Brain microvascular endothelial cell (primary cell): Measurements from ENCODE around the gene KCNQ2.

Experiments
- DNase-seq: peaks from one replicate; pipeline ENCODE4 v3.0.0-alpha.2; 2020
- H3K27ac ChIP-seq: fragments of 250-450 bp; sonication (Bioruptor Pico); 2 replicates; pipeline ENCODE4 v1.5.1; 2020; ENCODE audit warnings: mild to moderate bottlenecking, moderate library complexity
- H3K27me3 ChIP-seq: fragments of 250-450 bp; sonication (Bioruptor Pico); replicated peaks from 2 replicates; pipeline ENCODE4 v1.5.1; 2020; ENCODE audit warnings: mild to moderate bottlenecking
- H3K36me3 ChIP-seq: fragments of 250-450 bp; sonication (Bioruptor Pico); replicated peaks from 2 replicates; pipeline ENCODE4 v1.5.1; 2020; ENCODE audit warnings: mild to moderate bottlenecking
- H3K4me3 ChIP-seq: 2 replicates; pipeline ENCODE4 v1.5.1; 2011; ENCODE audit warnings: low read depth, mild to moderate bottlenecking, control low read depth, low read length, moderate library complexity
- CTCF ChIP-seq: IDR thresholded peaks from 2 replicates; pipeline ENCODE4 v1.5.1; 2011; ENCODE audit warnings: low read depth, mild to moderate bottlenecking, moderate library complexity, low read length, control low read depth, inconsistent platforms; ENCODE audit errors: missing control alignments
- in situ Hi-C: cut with HindIII; loops from 2 replicates; pipeline ENCODE4 v1.10.0; 2017; ENCODE audit warnings: low sequenced_read_pairs, low pct_ligation_motif_present

KCNQ2 gene

DNA sequence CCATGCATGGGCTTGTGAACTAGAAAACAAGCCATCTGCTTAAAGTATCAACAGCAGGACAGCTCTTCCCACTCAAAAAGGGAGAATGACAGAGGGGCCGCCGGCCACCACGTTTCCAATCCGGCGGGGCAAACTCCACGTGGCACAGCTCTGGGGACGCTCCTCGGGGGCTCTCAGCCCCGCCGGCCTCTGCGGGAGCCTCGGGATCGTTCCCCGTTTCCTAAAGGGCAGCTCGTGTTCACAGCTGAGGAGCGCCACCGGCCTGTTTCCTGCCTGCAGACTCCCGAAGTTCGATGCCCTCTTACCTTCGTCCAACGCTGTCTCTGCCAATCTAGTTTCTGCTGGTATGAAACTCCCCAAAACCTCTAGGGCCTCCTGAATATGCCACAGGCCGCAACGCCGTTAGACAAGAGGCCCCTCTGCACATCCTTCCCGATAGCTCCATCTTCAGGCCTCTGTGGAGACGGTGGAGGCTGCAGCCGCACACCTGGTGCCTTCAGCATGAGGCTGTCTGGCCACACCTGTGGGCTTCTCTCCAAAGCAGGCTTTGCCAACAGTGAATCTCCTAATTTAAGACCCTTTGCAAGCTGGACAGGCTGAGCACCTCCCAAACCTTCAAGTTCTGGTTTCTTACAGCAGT lies 46.5 kb downstream of the KCNQ2 start:
- Histone ChIP-seq H3K27ac (no peak overlapping the region), H3K36me3 (no peaks in the 10 kb centered on the region), H3K4me3 (no peak overlapping the region), H3K27me3 (no peaks in the 10 kb centered on the region)
- DNase-seq: no peak
- in situ Hi-C loops: no loop called here
- no peak for TF ChIP-seq CTCF

DNA sequence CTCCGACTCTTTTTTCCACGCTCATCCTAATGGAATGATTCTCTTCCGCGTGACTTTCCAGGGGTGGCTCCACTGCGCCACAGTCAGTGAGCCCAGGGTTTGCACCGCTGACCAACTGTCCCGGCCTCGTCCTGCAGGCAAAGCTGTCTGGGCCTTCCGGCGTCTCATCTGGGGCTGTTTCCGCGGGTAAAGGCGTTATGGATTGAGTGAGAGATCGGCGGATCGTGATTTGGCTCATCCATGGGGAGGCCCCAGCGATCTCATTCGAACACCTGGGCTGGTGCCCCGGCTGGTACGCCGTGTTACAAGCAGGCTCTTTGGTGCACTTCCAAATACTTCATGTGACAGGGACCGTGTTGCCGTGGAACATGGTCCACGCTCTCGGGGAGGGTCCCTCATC lies 47.8 kb downstream of the KCNQ2 start:
- DNase-seq: no peak
- Histone ChIP-seq H3K36me3 (no peaks in the 10 kb centered on the region), H3K27me3 (peaks cover 2% of the 10 kb centered on the region), H3K27ac (no peak overlapping the region), H3K4me3 (no peak overlapping the region)
- TF ChIP-seq CTCF: no peak
- in situ Hi-C loops: no loop called here

- no peak for TF ChIP-seq CTCF
- Histone ChIP-seq H3K27me3 (peaks cover 2% of the 10 kb centered on the region), H3K36me3 (no peaks in the 10 kb centered on the region), H3K4me3 (no peak overlapping the region), H3K27ac (no peak overlapping the region)
- no peak for DNase-seq
- in situ Hi-C loops: no loop called here
Observed at GRCh38 chr20:63423751-63424150, 48.7 kb downstream of the KCNQ2 start.

- no peak overlapping the region for H3K27ac ChIP-seq
- H3K27me3 ChIP-seq: peaks cover 10% of the 10 kb centered on the region
- TF ChIP-seq CTCF: no peak
- in situ Hi-C loops: no loop called here
- H3K36me3 ChIP-seq: no peaks in the 10 kb centered on the region
- H3K4me3 ChIP-seq: no peak overlapping the region
- no peak for DNase-seq
Observed at GRCh38 chr20:63422653-63423052, 49.8 kb downstream of the KCNQ2 start.

DNA sequence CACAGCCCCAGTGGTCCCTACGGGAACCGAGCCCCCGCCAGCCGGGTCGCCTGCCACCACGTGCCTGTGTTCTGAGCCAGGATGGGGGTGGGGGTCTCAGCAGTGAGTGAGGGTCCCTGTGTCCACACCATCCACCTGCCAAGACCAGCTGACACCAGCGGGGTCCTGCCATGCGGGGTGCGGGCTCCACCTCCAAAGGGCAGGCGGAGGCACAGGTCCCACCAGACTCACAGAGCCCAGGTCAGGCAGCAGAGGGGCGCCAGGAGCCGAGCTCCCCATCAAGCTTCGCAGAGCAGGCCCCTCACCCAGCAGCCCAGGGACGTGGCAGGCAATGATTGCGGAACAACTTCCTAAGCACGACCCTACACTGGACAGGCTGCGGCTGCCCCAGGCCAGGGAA lies 50.5 kb downstream of the KCNQ2 start:
- Histone ChIP-seq H3K4me3 (no peak overlapping the region), H3K27ac (no peak overlapping the region), H3K36me3 (no peaks in the 10 kb centered on the region), H3K27me3 (peaks cover 18% of the 10 kb centered on the region)
- DNase-seq: no peak
- TF ChIP-seq CTCF: no peak
- in situ Hi-C loops: no loop called here

- no peak for TF ChIP-seq CTCF
- Histone ChIP-seq H3K36me3 (no peaks in the 10 kb centered on the region), H3K27ac (no peak overlapping the region), H3K4me3 (no peak overlapping the region), H3K27me3 (peaks cover 18% of the 10 kb centered on the region)
- in situ Hi-C loops: no loop called here
- DNase-seq: no peak
Observed at GRCh38 chr20:63421094-63421692, 51.3 kb downstream of the KCNQ2 start.
